ENCODE results near the gene TTBK2.

DNA sequence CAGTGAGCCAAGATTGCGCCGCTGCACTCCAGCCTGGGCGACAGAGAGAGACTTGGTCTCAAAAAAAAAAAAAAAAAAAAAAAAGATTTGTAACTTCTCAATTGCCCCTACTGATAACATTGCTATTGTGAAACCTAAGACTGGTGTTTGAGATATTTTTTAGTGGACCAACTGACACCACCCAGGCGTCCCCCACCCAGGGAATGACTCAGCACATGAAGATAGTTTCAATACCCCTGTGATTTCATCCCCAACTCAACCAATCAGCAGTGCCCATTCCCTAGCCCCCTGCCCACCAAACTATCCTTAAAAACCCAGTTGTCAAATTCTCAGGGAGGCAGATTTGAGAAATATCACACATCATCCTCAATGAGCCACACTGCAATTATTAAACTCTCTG is 76.9 kb downstream of the TTBK2 start:
- TF ChIP-seq, protein P1, sequence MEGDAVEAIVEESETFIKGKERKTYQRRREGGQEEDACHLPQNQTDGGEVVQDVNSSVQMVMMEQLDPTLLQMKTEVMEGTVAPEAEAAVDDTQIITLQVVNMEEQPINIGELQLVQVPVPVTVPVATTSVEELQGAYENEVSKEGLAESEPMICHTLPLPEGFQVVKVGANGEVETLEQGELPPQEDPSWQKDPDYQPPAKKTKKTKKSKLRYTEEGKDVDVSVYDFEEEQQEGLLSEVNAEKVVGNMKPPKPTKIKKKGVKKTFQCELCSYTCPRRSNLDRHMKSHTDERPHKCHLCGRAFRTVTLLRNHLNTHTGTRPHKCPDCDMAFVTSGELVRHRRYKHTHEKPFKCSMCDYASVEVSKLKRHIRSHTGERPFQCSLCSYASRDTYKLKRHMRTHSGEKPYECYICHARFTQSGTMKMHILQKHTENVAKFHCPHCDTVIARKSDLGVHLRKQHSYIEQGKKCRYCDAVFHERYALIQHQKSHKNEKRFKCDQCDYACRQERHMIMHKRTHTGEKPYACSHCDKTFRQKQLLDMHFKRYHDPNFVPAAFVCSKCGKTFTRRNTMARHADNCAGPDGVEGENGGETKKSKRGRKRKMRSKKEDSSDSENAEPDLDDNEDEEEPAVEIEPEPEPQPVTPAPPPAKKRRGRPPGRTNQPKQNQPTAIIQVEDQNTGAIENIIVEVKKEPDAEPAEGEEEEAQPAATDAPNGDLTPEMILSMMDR (IDR thresholded peaks at IDR 0.05 in 8 of 11, conservative IDR thresholded peaks at IDR 0.05 in 3 of 11) = no peak
- TF ChIP-seq POLR2A (IDR thresholded peaks at IDR 0.05) = no peak
- TF ChIP-seq POLR2AphosphoS5 (IDR thresholded peaks at IDR 0.05) = no peak
